Measurements from ENCODE around the gene DCP1A.
"Not testable (repeated sequence)": the region's sequence is repeated elsewhere in the genome, so short reads cannot be mapped to it uniquely, and the experiment has no call there.

DCP1A gene

GRCh38 chr3:53303549-53303948 is 43.8 kb downstream of the DCP1A start:
- no peaks in the 10 kb centered on the region for H3K9me2 ChIP-seq (replicated peaks; ENCODE audit: insufficient read depth, low read length)
- H3K79me2 ChIP-seq (ENCODE audit: insufficient read depth, low read length), result no peaks in the 10 kb centered on the region
- no peaks in the 10 kb centered on the region; the same call in 1 of the 2 replicates for H3F3A ChIP-seq (ENCODE audit: insufficient read depth)
- no peak overlapping the region for H3K4me2 ChIP-seq (ENCODE audit: low read depth, low read length, poor library complexity, severe bottlenecking)
- H2AFZ ChIP-seq (ENCODE audit: low read depth, low read length, severe bottlenecking), result no peak overlapping the region
- TF ChIP-seq EZH2phosphoT487 (conservative IDR thresholded peaks at IDR 0.05; ENCODE audit: low read length), result no peak
- no peak for TF ChIP-seq CTCF (IDR thresholded peaks at IDR 0.05; ENCODE audit: insufficient read depth, low read length, poor library complexity, severe bottlenecking)
- H3K9ac ChIP-seq (ENCODE audit: low read length), result no peak overlapping the region
- no peaks in the 10 kb centered on the region for H4K20me1 ChIP-seq (ENCODE audit: low read depth, low read length)
- peaks cover 3% of the 10 kb centered on the region; the same call in 1 of the 2 replicates for H3K36me3 ChIP-seq (ENCODE audit: low read length)
- H3K9me3 ChIP-seq (ENCODE audit: insufficient read depth, low read length), result no peaks in the 10 kb centered on the region
- H3K27me3 ChIP-seq (ENCODE audit: low read length), result no peaks in the 10 kb centered on the region
- H3K4me3 ChIP-seq (ENCODE audit: insufficient read depth, low read length, poor library complexity, severe bottlenecking), result no peak overlapping the region
- no peak overlapping the region for H3K27ac ChIP-seq (ENCODE audit: low read depth, low read length)

GRCh38 chr3:53300826-53301225 is 46.5 kb downstream of the DCP1A start:
- no peaks in the 10 kb centered on the region for H3K27me3 ChIP-seq (ENCODE audit: low read length)
- H3K9me2 ChIP-seq (replicated peaks; ENCODE audit: insufficient read depth, low read length), result no peaks in the 10 kb centered on the region
- no peak overlapping the region for H3K9ac ChIP-seq (ENCODE audit: low read length)
- H3K79me2 ChIP-seq (ENCODE audit: insufficient read depth, low read length), result no peaks in the 10 kb centered on the region
- no peak overlapping the region for H3K4me3 ChIP-seq (ENCODE audit: insufficient read depth, low read length, poor library complexity, severe bottlenecking)
- H2AFZ ChIP-seq (ENCODE audit: low read depth, low read length, severe bottlenecking), result no peak overlapping the region
- no peak for TF ChIP-seq EZH2phosphoT487 (conservative IDR thresholded peaks at IDR 0.05; ENCODE audit: low read length)
- no peak for TF ChIP-seq CTCF (IDR thresholded peaks at IDR 0.05; ENCODE audit: insufficient read depth, low read length, poor library complexity, severe bottlenecking)
- no peak overlapping the region for H3K27ac ChIP-seq (ENCODE audit: low read depth, low read length)
- H3F3A ChIP-seq (ENCODE audit: insufficient read depth), result no peaks in the 10 kb centered on the region; the same call in 1 of the 2 replicates
- H3K4me2 ChIP-seq (ENCODE audit: low read depth, low read length, poor library complexity, severe bottlenecking), result no peak overlapping the region
- 0 out of 2 replicates have a peak, but pooled peaks cover 3% of the 10 kb centered on the region for H3K36me3 ChIP-seq (ENCODE audit: low read length)
- H4K20me1 ChIP-seq (ENCODE audit: low read depth, low read length), result no peaks in the 10 kb centered on the region
- no peaks in the 10 kb centered on the region for H3K9me3 ChIP-seq (ENCODE audit: insufficient read depth, low read length)

- H3K36me3 ChIP-seq (ENCODE audit: low read length); H3K4me3 ChIP-seq (ENCODE audit: insufficient read depth, low read length, poor library complexity, severe bottlenecking); H3K9me3 ChIP-seq (ENCODE audit: insufficient read depth, low read length); H3K79me2 ChIP-seq (ENCODE audit: insufficient read depth, low read length); H3F3A ChIP-seq (ENCODE audit: insufficient read depth); H3K9me2 ChIP-seq (replicated peaks; ENCODE audit: insufficient read depth, low read length); H3K4me2 ChIP-seq (ENCODE audit: low read depth, low read length, poor library complexity, severe bottlenecking); H3K9ac ChIP-seq (ENCODE audit: low read length); H3K27me3 ChIP-seq (ENCODE audit: low read length); H2AFZ ChIP-seq (ENCODE audit: low read depth, low read length, severe bottlenecking); H3K27ac ChIP-seq (ENCODE audit: low read depth, low read length); H4K20me1 ChIP-seq (ENCODE audit: low read depth, low read length): not testable (repeated sequence)
- peak; percentile 74 for TF ChIP-seq CTCF (IDR thresholded peaks at IDR 0.05; ENCODE audit: insufficient read depth, low read length, poor library complexity, severe bottlenecking)
Observed at GRCh38 chr3:53299611-53300023, 47.7 kb downstream of the DCP1A start.
